Neural progenitor cell (in vitro differentiated cells): ENCODE data around the gene S100A14.

Source experiments
- EZH2 ChIP-seq: fragments of 200-600 bp; sonication (generic); IDR thresholded peaks from 2 replicates; pipeline ENCODE4 v1.6.1; 2017; ENCODE audit warnings: antibody characterized with exemption, mild to moderate bottlenecking, moderate library complexity
- TF ChIP-seq, protein P1 (sequence below): fragments of 200-600 bp; sonication (generic); IDR thresholded peaks from 2 replicates; pipeline ENCODE4 v1.5.1; 2017; ENCODE audit warnings: antibody characterized with exemption, mild to moderate bottlenecking

DNA sequence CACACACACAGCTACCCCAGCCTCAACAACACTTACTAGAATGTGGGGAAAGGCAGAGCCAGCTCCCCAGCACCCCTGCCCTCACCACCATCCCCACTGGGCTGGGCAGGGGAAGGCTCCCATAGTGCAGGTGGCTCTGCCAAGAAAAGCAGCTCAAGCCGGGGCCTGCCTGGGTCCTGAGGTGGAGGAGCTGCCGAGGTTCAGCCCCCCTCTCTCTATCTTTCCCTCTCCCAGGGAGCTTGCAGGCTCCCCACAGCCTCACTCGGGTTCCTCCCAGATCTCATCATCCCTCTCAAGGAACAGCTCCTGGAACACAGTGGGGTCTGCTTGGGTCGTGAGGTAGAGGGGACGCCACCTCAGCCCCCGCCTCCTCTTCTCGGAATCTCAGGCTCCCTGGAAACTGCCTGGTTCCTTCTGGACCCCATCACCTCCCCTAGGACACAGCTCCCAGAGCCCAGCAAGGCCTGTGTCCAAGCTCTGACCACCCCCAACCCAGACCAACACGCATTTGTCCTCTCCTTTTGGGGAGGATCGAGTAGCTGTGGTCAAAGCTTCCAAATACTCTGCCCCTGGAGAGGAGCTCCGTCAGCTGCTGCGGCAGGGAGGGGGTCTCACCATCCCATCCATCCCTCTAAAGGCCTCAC lies 3.9 kb downstream of the S100A14 start:
- TF ChIP-seq, protein P1, sequence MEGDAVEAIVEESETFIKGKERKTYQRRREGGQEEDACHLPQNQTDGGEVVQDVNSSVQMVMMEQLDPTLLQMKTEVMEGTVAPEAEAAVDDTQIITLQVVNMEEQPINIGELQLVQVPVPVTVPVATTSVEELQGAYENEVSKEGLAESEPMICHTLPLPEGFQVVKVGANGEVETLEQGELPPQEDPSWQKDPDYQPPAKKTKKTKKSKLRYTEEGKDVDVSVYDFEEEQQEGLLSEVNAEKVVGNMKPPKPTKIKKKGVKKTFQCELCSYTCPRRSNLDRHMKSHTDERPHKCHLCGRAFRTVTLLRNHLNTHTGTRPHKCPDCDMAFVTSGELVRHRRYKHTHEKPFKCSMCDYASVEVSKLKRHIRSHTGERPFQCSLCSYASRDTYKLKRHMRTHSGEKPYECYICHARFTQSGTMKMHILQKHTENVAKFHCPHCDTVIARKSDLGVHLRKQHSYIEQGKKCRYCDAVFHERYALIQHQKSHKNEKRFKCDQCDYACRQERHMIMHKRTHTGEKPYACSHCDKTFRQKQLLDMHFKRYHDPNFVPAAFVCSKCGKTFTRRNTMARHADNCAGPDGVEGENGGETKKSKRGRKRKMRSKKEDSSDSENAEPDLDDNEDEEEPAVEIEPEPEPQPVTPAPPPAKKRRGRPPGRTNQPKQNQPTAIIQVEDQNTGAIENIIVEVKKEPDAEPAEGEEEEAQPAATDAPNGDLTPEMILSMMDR = no peak
- TF ChIP-seq EZH2 = no peak
